Naive thymus-derived CD4-positive, alpha-beta T cell (primary cell): ENCODE measurements around the gene ARID5B. TPM values are rescaled to one million over a fixed set of nuclear protein-coding genes. Genes with fewer than 3 reads are reported as not detected.

Experiments used
- ATAC-seq: fragments of 150-1000 bp; cut with Tn5 transposase; 2 replicates; pipeline ENCODE4 v1.10.0; 2021; ENCODE audit warnings: mild to moderate bottlenecking, moderate library complexity
- CTCF ChIA-PET: fragments of 350-600 bp; sonication (Branson Sonifier 250); formaldehyde crosslinking; loops from one replicate; lab custom pipeline; 2021; ENCODE audit warnings: antibody characterized with exemption; lab: Charles Lee
- POLR2A ChIA-PET: fragments of 350-600 bp; sonication (Branson Sonifier 250); formaldehyde crosslinking; loops from one replicate; lab custom pipeline; 2021; ENCODE audit warnings: antibody characterized with exemption, inconsistent platforms; lab: Charles Lee
- DNase-seq, 9 donors: peaks; one replicate each; pipeline versions ENCODE4 v3.0.0 to v3.0.0-alpha.2; 2020 to 2022; ENCODE audit warnings: mixed read lengths in 1 of 9
- H3K27ac ChIP-seq: one replicate; pipeline ENCODE4 v1.7.0; 2013; ENCODE audit warnings: mild to moderate bottlenecking, low read depth, low read length, moderate library complexity
- H3K27me3 ChIP-seq, 2 donors: one replicate each; pipeline ENCODE4 v1.7.0; 2013; ENCODE audit warnings: low read length in 2 of 2, mild to moderate bottlenecking in 2 of 2, moderate library complexity in 2 of 2; ENCODE audit not compliant: control insufficient read depth in 2 of 2, insufficient read depth in 2 of 2
- H3K36me3 ChIP-seq, 3 experiments: 1 replicate in 2 of 3; 2 replicates in 1 of 3; pipeline ENCODE4 v1.7.0; 2013; ENCODE audit warnings: low read length in 3 of 3, mild to moderate bottlenecking in 3 of 3, moderate library complexity in 1 of 3; ENCODE audit not compliant: insufficient read depth in 3 of 3, control insufficient read depth in 2 of 3
- H3K4me1 ChIP-seq, 2 donors: one replicate each; pipeline ENCODE4 v1.7.0; 2013; ENCODE audit warnings: low read length in 2 of 2, mild to moderate bottlenecking in 2 of 2, moderate library complexity in 1 of 2; ENCODE audit not compliant: control insufficient read depth in 2 of 2, insufficient read depth in 2 of 2
- H3K4me3 ChIP-seq: 2 replicates; pipeline ENCODE4 v1.7.0; 2013; ENCODE audit warnings: mild to moderate bottlenecking, low read length
- H3K9me3 ChIP-seq, 3 experiments: 1 replicate in 2 of 3; 2 replicates in 1 of 3; pipeline ENCODE4 v1.7.0; 2013; ENCODE audit warnings: low read length in 3 of 3; ENCODE audit not compliant: control insufficient read depth in 2 of 3
- H3K27ac Mint-ChIP-seq, 9 donors: one replicate each; pipeline ENCODE4 v1.8.0; 2020 to 2022; ENCODE audit warnings: mixed read lengths in 9 of 9, mild to moderate bottlenecking in 8 of 9, moderate library complexity in 5 of 9, inconsistent platforms in 2 of 9
- H3K27me3 Mint-ChIP-seq, 5 donors: one replicate each; pipeline ENCODE4 v1.8.0; 2021 to 2022; ENCODE audit warnings: mixed read lengths in 5 of 5, mild to moderate bottlenecking in 1 of 5
- H3K36me3 Mint-ChIP-seq, 5 donors: one replicate each; pipeline ENCODE4 v1.8.0; 2020 to 2022; ENCODE audit warnings: mixed read lengths in 5 of 5, mild to moderate bottlenecking in 3 of 5, inconsistent platforms in 1 of 5
- H3K4me1 Mint-ChIP-seq, 7 donors: one replicate each; pipeline ENCODE4 v1.8.0; 2020 to 2022; ENCODE audit warnings: mixed read lengths in 7 of 7, mild to moderate bottlenecking in 3 of 7, inconsistent platforms in 1 of 7
- H3K4me3 Mint-ChIP-seq, 10 donors: one replicate each; pipeline ENCODE4 v1.8.0; 2020 to 2022; ENCODE audit warnings: mild to moderate bottlenecking in 10 of 10, mixed read lengths in 10 of 10, moderate library complexity in 6 of 10, inconsistent platforms in 2 of 10
- H3K9me3 Mint-ChIP-seq, 11 donors: one replicate each; pipeline ENCODE4 v1.8.0; 2020 to 2022; ENCODE audit warnings: mixed read lengths in 11 of 11, mild to moderate bottlenecking in 4 of 11, inconsistent platforms in 1 of 11, moderate library complexity in 1 of 11
- intact Hi-C, 2 donors: fragments of 100-400 bp; cut with micrococcal nuclease; formaldehyde crosslinking; loops; one replicate each; pipeline ENCODE4 v1.15.1; 2023
- polyA plus RNA-seq, 2 donors: library from polyadenylated mRNA; unstranded; fragments of 300-500 nt; fragmentation: Illumina TruSeq; gene quantifications; one replicate each; pipeline ENCODE4 v1.2.3, GENCODE V29; 2021
- total RNA-seq, 6 experiments: library from RNA in 5 of 6; stranded (reverse) in 5 of 6; gene quantifications; 1 replicate in 5 of 6; 2 replicates in 1 of 6; pipeline ENCODE4 v1.2.3 and lab custom pipeline; 2021 to 2026

ARID5B gene
- total and polyA plus RNA-seq, 7 experiments from 2014 or later: 18.6 to 60.8 (median 47.4) TPM

DNA sequence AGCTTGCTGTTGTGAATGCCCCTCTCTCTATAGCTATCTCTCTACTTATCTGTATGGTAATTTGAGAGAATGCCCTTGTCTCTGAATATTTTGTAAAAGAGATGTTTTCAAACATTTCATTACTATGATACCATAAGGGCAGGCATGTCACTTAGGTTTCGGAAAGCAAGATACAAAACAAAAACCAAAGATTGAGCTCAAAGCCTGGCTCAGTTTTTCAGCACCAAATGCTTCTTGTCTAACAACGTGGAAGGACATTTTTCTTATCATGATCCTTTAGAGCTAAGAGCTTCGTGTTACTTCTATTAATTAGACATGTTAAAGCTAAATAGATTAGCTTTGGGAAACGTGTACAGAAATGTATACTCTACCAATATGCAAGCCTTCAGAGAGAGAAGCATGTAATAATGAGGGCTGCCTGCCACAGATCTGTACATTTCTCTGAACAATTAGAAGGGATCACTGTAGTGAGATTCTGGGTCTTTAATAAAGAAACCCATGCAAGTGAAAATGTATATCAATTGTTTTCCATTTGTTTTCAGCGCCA lies 148.9 kb downstream of the ARID5B start:
- DNase-seq: peak in 4 of 9 donors; percentile 22 to 54 (median 34)
- H3K4me1 ChIP-seq: peaks cover 64 to 69% of the 10 kb centered on the region in 2 donors
- Mint-ChIP-seq H3K4me3 (peak overlapping the region; percentile 81 to 94 (median 88)), H3K36me3 (peaks cover 8 to 64% (median 38%) of the 10 kb centered on the region in 5 donors), H3K27me3 (no peaks in the 10 kb centered on the region), H3K4me1 (peaks cover 66 to 99% (median 96%) of the 10 kb centered on the region in 7 donors), H3K9me3 (peaks cover 0 to 4% (median 0%) of the 10 kb centered on the region in 11 donors), H3K27ac (peak overlapping the region; percentile 91 to 100 (median 96))
- peaks cover 0 to 11% (median 7%) of the 10 kb centered on the region in 3 experiments for H3K36me3 ChIP-seq
- peak overlapping the region; percentile 77 for H3K27ac ChIP-seq
- H3K4me3 ChIP-seq: peak overlapping the region; percentile 62
- POLR2A ChIA-PET: interaction anchor here (0.7 to 7.3 kb wide), 10 partner anchors 9 to 193 kb away, joined by 3 to 86 read pairs (median 6); partner anchors contain the start of gene ARID5B
- intact Hi-C loops: loop anchor here (1.0 kb wide), 4 partner anchors 12 to 766 kb away; partner anchors contain the start of gene EGR2 (in 1 of the 2)
- ATAC-seq: peak; percentile 4
- CTCF ChIA-PET: interaction anchor here (1.1 to 3.6 kb wide), 7 partner anchors 12 to 195 kb away, joined by 3 to 47 read pairs (median 5); no protein-coding TSS in a partner anchor
- H3K9me3 ChIP-seq: no peaks in the 10 kb centered on the region
- H3K27me3 ChIP-seq: no peaks in the 10 kb centered on the region

DNA sequence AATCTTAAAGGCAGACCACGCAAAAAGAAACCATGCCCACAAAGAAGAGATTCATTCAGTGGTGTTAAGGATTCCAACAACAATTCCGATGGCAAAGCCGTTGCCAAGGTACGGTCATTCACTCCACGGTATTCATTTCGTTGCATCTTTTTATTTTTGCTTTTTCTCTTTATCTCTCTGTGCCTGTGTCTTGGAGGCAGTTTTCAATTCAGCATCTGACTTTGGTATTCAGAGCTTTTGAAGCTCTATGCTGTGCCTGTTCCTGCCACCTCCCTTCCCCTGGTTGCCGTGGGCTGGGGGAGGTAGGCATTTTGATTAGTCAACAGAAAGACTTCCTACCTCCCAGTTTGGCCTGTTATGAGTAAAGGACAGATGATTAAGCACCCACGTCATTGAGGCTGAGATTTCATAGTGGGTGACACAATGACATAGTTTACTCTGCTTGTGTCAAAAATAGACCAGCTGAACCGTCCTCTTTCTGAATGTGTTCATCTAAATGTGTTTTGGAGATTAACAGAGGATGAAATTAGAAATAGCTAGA lies 149.5 kb downstream of the ARID5B start:
- POLR2A ChIA-PET: interaction anchor here (0.7 to 7.3 kb wide), 10 partner anchors 9 to 193 kb away, joined by 3 to 86 read pairs (median 6); partner anchors contain the start of gene ARID5B
- Mint-ChIP-seq H3K9me3 (peaks cover 0 to 4% (median 0%) of the 10 kb centered on the region in 11 donors), H3K4me3 (peak overlapping the region; percentile 81 to 94 (median 88)), H3K27ac (peak overlapping the region; percentile 91 to 100 (median 96)), H3K27me3 (no peaks in the 10 kb centered on the region), H3K36me3 (peaks cover 8 to 64% (median 41%) of the 10 kb centered on the region in 5 donors), H3K4me1 (peaks cover 60 to 99% (median 96%) of the 10 kb centered on the region in 7 donors)
- peak overlapping the region; percentile 62 for H3K4me3 ChIP-seq
- intact Hi-C loops: loop anchor here (1.0 kb wide), 9 partner anchors 9 to 765 kb away; partner anchors contain the start of gene EGR2 (in 1 of the 2)
- H3K27ac ChIP-seq: peak overlapping the region; percentile 77
- no peaks in the 10 kb centered on the region for H3K9me3 ChIP-seq
- ATAC-seq: peak; percentile 86
- no peaks in the 10 kb centered on the region for H3K27me3 ChIP-seq
- CTCF ChIA-PET: interaction anchor here (1.3 to 3.6 kb wide), 4 partner anchors 12 to 194 kb away, joined by 5 to 47 read pairs (median 12); no protein-coding TSS in a partner anchor
- peak; percentile 25 to 88 (median 78) for DNase-seq
- peaks cover 0 to 11% (median 7%) of the 10 kb centered on the region in 3 experiments for H3K36me3 ChIP-seq
- H3K4me1 ChIP-seq: peaks cover 59 to 63% of the 10 kb centered on the region in 2 donors

GRCh38 chr10:62052276-62052675 lies 150.8 kb downstream of the ARID5B start:
- H3K36me3 Mint-ChIP-seq: peaks cover 12 to 72% (median 50%) of the 10 kb centered on the region in 5 donors
- ATAC-seq (no peak), DNase-seq (no peak)
- peaks cover 0 to 11% (median 7%) of the 10 kb centered on the region in 3 experiments for H3K36me3 ChIP-seq
- no peak overlapping the region for H3K4me3 ChIP-seq
- no peaks in the 10 kb centered on the region for H3K27me3 ChIP-seq
- H3K4me1 Mint-ChIP-seq: peaks cover 51 to 95% (median 94%) of the 10 kb centered on the region in 7 donors
- peaks cover 46 to 54% of the 10 kb centered on the region in 2 donors for H3K4me1 ChIP-seq
- no peaks in the 10 kb centered on the region for H3K27me3 Mint-ChIP-seq
- intact Hi-C loops: no loop called here
- H3K27ac Mint-ChIP-seq: peak overlapping the region in 8 of 9 donors; percentile 9 to 100 (median 77)
- peak overlapping the region in 7 of 10 donors; percentile 41 to 89 (median 67) for H3K4me3 Mint-ChIP-seq
- no peaks in the 10 kb centered on the region for H3K9me3 ChIP-seq
- no peak overlapping the region for H3K27ac ChIP-seq
- peaks cover 0 to 4% (median 0%) of the 10 kb centered on the region in 11 donors for H3K9me3 Mint-ChIP-seq
- ChIA-PET POLR2A (interaction anchor here (0.6 to 1.0 kb wide), 4 partner anchors 10 to 178 kb away, joined by 3 to 4 read pairs (median 3); partner anchors contain the start of gene ARID5B), CTCF (no interaction called here)

- intact Hi-C loops: loop anchor here (1.0 kb wide), 1 partner anchor 8 kb away; no protein-coding TSS in a partner anchor
- CTCF ChIA-PET: interaction anchor here (0.9 to 1.0 kb wide), 2 partner anchors 23 to 130 kb away, joined by 5 read pairs; no protein-coding TSS in a partner anchor
- DNase-seq (no peak), ATAC-seq (no peak)
- H3K36me3 Mint-ChIP-seq: peaks cover 19 to 86% (median 64%) of the 10 kb centered on the region in 5 donors
- H3K9me3 ChIP-seq: no peaks in the 10 kb centered on the region
- POLR2A ChIA-PET: interaction anchor here (0.7 to 1.4 kb wide), 5 partner anchors 17 to 187 kb away, joined by 3 read pairs; no protein-coding TSS in a partner anchor
- H3K27me3 Mint-ChIP-seq: no peaks in the 10 kb centered on the region
- H3K4me3 ChIP-seq: no peak overlapping the region
- H3K27me3 ChIP-seq: no peaks in the 10 kb centered on the region
- peak overlapping the region in 8 of 9 donors; percentile 36 to 100 (median 80) for H3K27ac Mint-ChIP-seq
- H3K27ac ChIP-seq: peak overlapping the region; percentile 28
- H3K9me3 Mint-ChIP-seq: peaks cover 0 to 4% (median 0%) of the 10 kb centered on the region in 11 donors
- peaks cover 32 to 38% of the 10 kb centered on the region in 2 donors for H3K4me1 ChIP-seq
- H3K4me3 Mint-ChIP-seq: peak overlapping the region in 9 of 10 donors; percentile 25 to 89 (median 61)
- H3K36me3 ChIP-seq: peaks cover 7 to 15% (median 7%) of the 10 kb centered on the region in 3 experiments
- peaks cover 44 to 93% (median 91%) of the 10 kb centered on the region in 7 donors for H3K4me1 Mint-ChIP-seq
Measured at GRCh38 chr10:62053860-62054259, 152.4 kb downstream of the ARID5B start.

DNA sequence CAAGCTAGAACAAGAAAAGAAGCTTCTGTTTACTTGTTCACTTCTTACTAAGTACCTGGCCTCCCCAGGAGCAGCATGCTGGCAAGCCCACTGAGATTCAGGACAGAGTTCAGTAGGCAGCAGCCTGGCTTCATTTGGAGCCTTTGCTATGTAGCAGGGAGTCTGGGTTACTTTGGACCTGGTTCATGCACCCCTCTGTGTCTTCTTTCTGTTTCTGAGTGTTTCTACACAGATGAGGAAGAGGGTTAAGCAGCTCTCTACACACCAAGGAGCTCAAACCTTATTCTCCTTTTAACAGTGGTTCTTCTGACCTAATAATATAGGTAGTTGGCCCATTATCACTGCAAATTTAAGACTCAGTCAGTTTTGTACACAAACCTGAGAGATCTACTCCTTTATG lies 152.9 kb downstream of the ARID5B start:
- Mint-ChIP-seq H3K9me3 (peaks cover 0 to 4% (median 0%) of the 10 kb centered on the region in 11 donors), H3K36me3 (peaks cover 19 to 87% (median 70%) of the 10 kb centered on the region in 5 donors), H3K4me1 (peaks cover 46 to 93% (median 85%) of the 10 kb centered on the region in 7 donors), H3K27ac (peak overlapping the region; percentile 66 to 100 (median 76)), H3K4me3 (peak overlapping the region in 9 of 10 donors; percentile 51 to 89 (median 61)), H3K27me3 (no peaks in the 10 kb centered on the region)
- H3K4me1 ChIP-seq: peaks cover 33 to 34% of the 10 kb centered on the region in 2 donors
- ChIA-PET POLR2A (interaction anchor here (0.7 to 1.4 kb wide), 5 partner anchors 17 to 187 kb away, joined by 3 read pairs; no protein-coding TSS in a partner anchor), CTCF (interaction anchor here (0.7 to 0.9 kb wide), 2 partner anchors 130 to 190 kb away, joined by 3 to 5 read pairs; no protein-coding TSS in a partner anchor)
- peaks cover 7 to 20% (median 7%) of the 10 kb centered on the region in 3 experiments for H3K36me3 ChIP-seq
- no peaks in the 10 kb centered on the region for H3K9me3 ChIP-seq
- DNase-seq: no peak
- ATAC-seq: no peak
- H3K27me3 ChIP-seq: no peaks in the 10 kb centered on the region
- intact Hi-C loops: loop anchor here (1.0 kb wide), 1 partner anchor 8 kb away; no protein-coding TSS in a partner anchor
- H3K27ac ChIP-seq: peak overlapping the region; percentile 28
- no peak overlapping the region for H3K4me3 ChIP-seq
